Stimulated activated naive CD8-positive, alpha-beta T cell treated with anti-CD3 and anti-CD28 coated beads, Interleukin-15, amount 100 ng/mL, for 72 hours (primary cell): ENCODE results near the gene TFDP3.

Experiments used
- ATAC-seq: fragments of 150-1000 bp; cut with Tn5 transposase; 2 replicates; pipeline ENCODE4 v1.10.0; 2021; ENCODE audit warnings: mild to moderate bottlenecking, moderate library complexity
- DNase-seq, 2 donors: peaks; one replicate each; pipeline ENCODE4 v3.0.0; 2021 to 2022
- H3K27ac Mint-ChIP-seq, 2 donors: one replicate each; pipeline ENCODE4 v1.8.0; 2022; ENCODE audit warnings: mild to moderate bottlenecking in 2 of 2, mixed read lengths in 2 of 2, moderate library complexity in 2 of 2
- H3K27me3 Mint-ChIP-seq: one replicate; pipeline ENCODE4 v1.8.0; 2022; ENCODE audit warnings: mixed read lengths
- H3K4me1 Mint-ChIP-seq: one replicate; pipeline ENCODE4 v1.8.0; 2022; ENCODE audit warnings: mild to moderate bottlenecking, mixed read lengths
- H3K4me3 Mint-ChIP-seq, 2 donors: one replicate each; pipeline ENCODE4 v1.8.0; 2022; ENCODE audit warnings: mild to moderate bottlenecking in 2 of 2, mixed read lengths in 2 of 2, moderate library complexity in 1 of 2
- H3K9me3 Mint-ChIP-seq, 2 donors: one replicate each; pipeline ENCODE4 v1.8.0; 2022; ENCODE audit warnings: mixed read lengths in 2 of 2

The TFDP3 gene

GRCh38 chrX:133214301-133214700, 3.9 kb downstream of the TFDP3 start:
- H3K27me3 Mint-ChIP-seq = no peaks in the 10 kb centered on the region
- no peak for ATAC-seq
- H3K9me3 Mint-ChIP-seq = no peaks in the 10 kb centered on the region
- no peak overlapping the region for H3K27ac Mint-ChIP-seq
- H3K4me3 Mint-ChIP-seq = no peak overlapping the region
- DNase-seq = no peak
- H3K4me1 Mint-ChIP-seq = no peaks in the 10 kb centered on the region

- ATAC-seq (no peak), DNase-seq (no peak)
- no peaks in the 10 kb centered on the region for H3K4me1 Mint-ChIP-seq
- no peaks in the 10 kb centered on the region for H3K9me3 Mint-ChIP-seq
- no peak overlapping the region for H3K4me3 Mint-ChIP-seq
- no peak overlapping the region for H3K27ac Mint-ChIP-seq
- H3K27me3 Mint-ChIP-seq = no peaks in the 10 kb centered on the region
These were observed 5.0 kb downstream of the TFDP3 start for GRCh38 chrX:133213117-133213516.

- ATAC-seq (no peak), DNase-seq (no peak)
- no peaks in the 10 kb centered on the region for H3K27me3 Mint-ChIP-seq
- H3K4me1 Mint-ChIP-seq = no peaks in the 10 kb centered on the region
- no peak overlapping the region for H3K27ac Mint-ChIP-seq
- no peaks in the 10 kb centered on the region for H3K9me3 Mint-ChIP-seq
- H3K4me3 Mint-ChIP-seq = no peak overlapping the region
These were observed 10.4 kb downstream of the TFDP3 start for GRCh38 chrX:133207751-133208150.

GRCh38 chrX:133191739-133192039, 26.5 kb downstream of the TFDP3 start:
- Mint-ChIP-seq H3K27ac (no peak overlapping the region), H3K4me1 (no peaks in the 10 kb centered on the region), H3K4me3 (no peak overlapping the region), H3K27me3 (no peaks in the 10 kb centered on the region), H3K9me3 (no peaks in the 10 kb centered on the region)
- ATAC-seq = no peak
- DNase-seq = no peak

GRCh38 chrX:133190877-133191738, 27.0 kb downstream of the TFDP3 start:
- no peak for DNase-seq
- Mint-ChIP-seq H3K27me3 (no peaks in the 10 kb centered on the region), H3K4me1 (no peaks in the 10 kb centered on the region), H3K9me3 (no peaks in the 10 kb centered on the region), H3K4me3 (no peak overlapping the region), H3K27ac (no peak overlapping the region)
- no peak for ATAC-seq

- Mint-ChIP-seq H3K9me3 (no peaks in the 10 kb centered on the region), H3K4me1 (no peaks in the 10 kb centered on the region), H3K4me3 (no peak overlapping the region), H3K27ac (no peak overlapping the region), H3K27me3 (no peaks in the 10 kb centered on the region)
- DNase-seq (no peak), ATAC-seq (no peak)
These were observed 29.0 kb downstream of the TFDP3 start for GRCh38 chrX:133189195-133189594.

- Mint-ChIP-seq H3K4me3 (no peak overlapping the region), H3K9me3 (no peaks in the 10 kb centered on the region), H3K27me3 (no peaks in the 10 kb centered on the region), H3K4me1 (no peaks in the 10 kb centered on the region), H3K27ac (no peak overlapping the region)
- ATAC-seq (no peak), DNase-seq (no peak)
These were observed 29.5 kb downstream of the TFDP3 start for GRCh38 chrX:133188631-133189030.

- Mint-ChIP-seq H3K27me3 (no peaks in the 10 kb centered on the region), H3K9me3 (no peaks in the 10 kb centered on the region), H3K4me3 (no peak overlapping the region), H3K4me1 (no peaks in the 10 kb centered on the region), H3K27ac (no peak overlapping the region)
- DNase-seq = no peak
- no peak for ATAC-seq
These were observed 32.2 kb downstream of the TFDP3 start for GRCh38 chrX:133185938-133186337.

- DNase-seq = no peak
- ATAC-seq = no peak
- H3K4me3 Mint-ChIP-seq = no peak overlapping the region
- H3K9me3 Mint-ChIP-seq = no peaks in the 10 kb centered on the region
- no peaks in the 10 kb centered on the region for H3K4me1 Mint-ChIP-seq
- no peaks in the 10 kb centered on the region for H3K27me3 Mint-ChIP-seq
- H3K27ac Mint-ChIP-seq = no peak overlapping the region
These were observed 33.0 kb downstream of the TFDP3 start for GRCh38 chrX:133185119-133185518.

- no peak overlapping the region for H3K27ac Mint-ChIP-seq
- H3K27me3 Mint-ChIP-seq = no peaks in the 10 kb centered on the region
- ATAC-seq (no peak), DNase-seq (no peak)
- H3K4me3 Mint-ChIP-seq = no peak overlapping the region
- no peaks in the 10 kb centered on the region for H3K4me1 Mint-ChIP-seq
- no peaks in the 10 kb centered on the region for H3K9me3 Mint-ChIP-seq
These were observed 34.3 kb downstream of the TFDP3 start for GRCh38 chrX:133183806-133184205.

- no peak for DNase-seq
- Mint-ChIP-seq H3K9me3 (no peaks in the 10 kb centered on the region), H3K4me1 (no peaks in the 10 kb centered on the region), H3K4me3 (no peak overlapping the region), H3K27me3 (no peaks in the 10 kb centered on the region), H3K27ac (no peak overlapping the region)
- no peak for ATAC-seq
These were observed 38.7 kb downstream of the TFDP3 start for GRCh38 chrX:133179500-133179899.

GRCh38 chrX:133177202-133177601, 41.0 kb downstream of the TFDP3 start:
- ATAC-seq = no peak
- Mint-ChIP-seq H3K9me3 (no peaks in the 10 kb centered on the region), H3K27me3 (no peaks in the 10 kb centered on the region), H3K4me3 (no peak overlapping the region), H3K4me1 (no peaks in the 10 kb centered on the region), H3K27ac (no peak overlapping the region)
- no peak for DNase-seq

GRCh38 chrX:133175605-133176004, 42.5 kb downstream of the TFDP3 start:
- Mint-ChIP-seq H3K9me3 (no peaks in the 10 kb centered on the region), H3K27ac (no peak overlapping the region), H3K4me3 (no peak overlapping the region), H3K4me1 (no peaks in the 10 kb centered on the region), H3K27me3 (no peaks in the 10 kb centered on the region)
- ATAC-seq = no peak
- no peak for DNase-seq

- no peaks in the 10 kb centered on the region for H3K4me1 Mint-ChIP-seq
These were observed 43.0 kb downstream of the TFDP3 start for GRCh38 chrX:133175162-133175561.

GRCh38 chrX:133171962-133172708, 46.0 kb downstream of the TFDP3 start:
- Mint-ChIP-seq H3K27ac (no peak overlapping the region), H3K27me3 (no peaks in the 10 kb centered on the region), H3K4me1 (no peaks in the 10 kb centered on the region), H3K4me3 (no peak overlapping the region), H3K9me3 (no peaks in the 10 kb centered on the region)
- DNase-seq = no peak
- ATAC-seq = no peak

More at GRCh38 chrX:133175162-133175561, 43.0 kb downstream of the TFDP3 start:
- Mint-ChIP-seq H3K4me3 (no peak overlapping the region), H3K27me3 (no peaks in the 10 kb centered on the region), H3K27ac (no peak overlapping the region), H3K9me3 (no peaks in the 10 kb centered on the region)
- ATAC-seq (no peak), DNase-seq (no peak)
